Liver (tissue), 2 donors: ENCODE data around the gene HTR3E.

ENCODE experiments used
- CTCF ChIP-seq: fragments of 150-350 bp; IDR thresholded peaks from 2 replicates; pipeline ENCODE4 v1.5.1; 2017; ENCODE audit warnings: improper control_type of control experiment, low read depth, low read length; ENCODE audit not compliant: missing input control
- FOXA1 ChIP-seq: IDR thresholded peaks from 2 replicates; pipeline ENCODE4 v1.6.1; 2016; ENCODE audit warnings: antibody characterized with exemption
- MAX ChIP-seq: IDR thresholded peaks from 2 replicates; pipeline ENCODE4 v1.6.1; 2016; ENCODE audit warnings: antibody characterized with exemption
- TF ChIP-seq, protein P1 (sequence below): IDR thresholded peaks from 2 replicates; pipeline ENCODE4 v1.6.1; 2016; ENCODE audit warnings: antibody characterized with exemption
- donor health status: healthy.

GRCh38 chr3:184082465-184082864 lies 14.4 kb upstream of the HTR3E start:
- TF ChIP-seq CTCF = no peak
- no peak for TF ChIP-seq FOXA1
- TF ChIP-seq MAX = no peak
- TF ChIP-seq, protein P1, sequence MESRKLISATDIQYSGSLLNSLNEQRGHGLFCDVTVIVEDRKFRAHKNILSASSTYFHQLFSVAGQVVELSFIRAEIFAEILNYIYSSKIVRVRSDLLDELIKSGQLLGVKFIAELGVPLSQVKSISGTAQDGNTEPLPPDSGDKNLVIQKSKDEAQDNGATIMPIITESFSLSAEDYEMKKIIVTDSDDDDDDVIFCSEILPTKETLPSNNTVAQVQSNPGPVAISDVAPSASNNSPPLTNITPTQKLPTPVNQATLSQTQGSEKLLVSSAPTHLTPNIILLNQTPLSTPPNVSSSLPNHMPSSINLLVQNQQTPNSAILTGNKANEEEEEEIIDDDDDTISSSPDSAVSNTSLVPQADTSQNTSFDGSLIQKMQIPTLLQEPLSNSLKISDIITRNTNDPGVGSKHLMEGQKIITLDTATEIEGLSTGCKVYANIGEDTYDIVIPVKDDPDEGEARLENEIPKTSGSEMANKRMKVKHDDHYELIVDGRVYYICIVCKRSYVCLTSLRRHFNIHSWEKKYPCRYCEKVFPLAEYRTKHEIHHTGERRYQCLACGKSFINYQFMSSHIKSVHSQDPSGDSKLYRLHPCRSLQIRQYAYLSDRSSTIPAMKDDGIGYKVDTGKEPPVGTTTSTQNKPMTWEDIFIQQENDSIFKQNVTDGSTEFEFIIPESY = no peak
